GM12878 (cell line): ENCODE results near the gene FUT6. TPM values are rescaled to one million over a fixed set of nuclear protein-coding genes. Genes with fewer than 3 reads are reported as not detected.

Experiments used
- ATAC-seq: fragments of 200-7000 bp; cut with Tn5 transposase; 3 replicates; pipeline ENCODE4 v1.9.1; 2020; ENCODE audit warnings: mild to moderate bottlenecking, moderate library complexity
- BruUV-seq: library from RNA; stranded (reverse); fragments of 400-500 nt; replicated peaks from 2 replicates; lab custom pipeline; 2021; lab: Mats Ljungman, UMichigan
- CTCF ChIA-PET: fragments of 300-600 bp; sonication (Branson Sonifier 250); formaldehyde crosslinking; extraction: SDS; loops from one replicate; lab custom pipeline; 2021; ENCODE audit warnings: inconsistent platforms; lab: Yijun Ruan, JAX
- POLR2A ChIA-PET: fragments of 350-600 bp; formaldehyde crosslinking; extraction: SDS; loops from one replicate; lab custom pipeline; 2021; ENCODE audit warnings: inconsistent platforms; lab: Charles Lee
- RAD21 ChIA-PET: fragments of 300-600 bp; sonication (Branson Sonifier 250); formaldehyde crosslinking; loops from one replicate; lab custom pipeline; 2023; ENCODE audit warnings: antibody characterized with exemption; ENCODE audit not compliant: unreplicated experiment; lab: Charles Lee
- SMC1A ChIA-PET: fragments of 300-600 bp; sonication (Branson Sonifier 250); formaldehyde crosslinking; loops from one replicate; lab custom pipeline; 2023; ENCODE audit not compliant: unreplicated experiment, uncharacterized antibody; lab: Charles Lee
- DNase-seq: peaks from one replicate; pipeline ENCODE4 v3.0.0-alpha.2; 2011; ENCODE audit warnings: low read depth, low spot score
- FAIRE-seq: peaks from 3 replicates; lab custom pipeline; 2011; peaks lifted over from hg19 to GRCh38; lab: Jason Lieb, UNC
- H2AFZ ChIP-seq: 2 replicates; pipeline ENCODE4 v1.6.0; 2011; ENCODE audit warnings: low read depth, low read length, control low read depth; ENCODE audit not compliant: control insufficient read depth
- H3K27ac ChIP-seq: 2 replicates; pipeline ENCODE4 v1.5.1; 2011; ENCODE audit warnings: control low read depth; ENCODE audit not compliant: control insufficient read depth, insufficient read depth
- H3K27me3 ChIP-seq, 2 experiments: replicated peaks in 1 of 2; 2 replicates each; pipeline versions ENCODE4 v1.6.0 to v1.6.1; 2011; ENCODE audit warnings: low read length in 1 of 2; ENCODE audit not compliant: control insufficient read depth in 2 of 2, insufficient read depth in 2 of 2
- H3K36me3 ChIP-seq, 2 experiments: 2 replicates each; pipeline ENCODE4 v1.5.1; 2011; ENCODE audit warnings: low read length in 1 of 2; ENCODE audit not compliant: control insufficient read depth in 2 of 2, insufficient read depth in 2 of 2
- H3K4me1 ChIP-seq: 2 replicates; pipeline ENCODE4 v1.6.1; 2011; ENCODE audit warnings: mild to moderate bottlenecking, low read length, moderate library complexity, mixed read lengths; ENCODE audit not compliant: control insufficient read depth, insufficient read depth
- H3K4me2 ChIP-seq: 2 replicates; pipeline ENCODE4 v1.6.0; 2011; ENCODE audit warnings: control low read depth; ENCODE audit not compliant: control insufficient read depth, insufficient read depth
- H3K4me3 ChIP-seq: fragments of 200-600 bp; sonication (generic); 2 replicates; pipeline ENCODE4 v1.5.1; 2016
- H3K79me2 ChIP-seq: 2 replicates; pipeline ENCODE4 v1.6.0; 2011; ENCODE audit warnings: low read length; ENCODE audit not compliant: control insufficient read depth, insufficient read depth
- H3K9ac ChIP-seq: 2 replicates; pipeline ENCODE4 v1.8.0; 2011; ENCODE audit warnings: low read length, control low read depth, mixed read lengths; ENCODE audit not compliant: control insufficient read depth, insufficient read depth
- H3K9me3 ChIP-seq: replicated peaks from 3 replicates; pipeline ENCODE4 v1.5.1; 2011; ENCODE audit warnings: mild to moderate bottlenecking, low read length; ENCODE audit not compliant: control insufficient read depth, insufficient read depth
- H4K20me1 ChIP-seq: 2 replicates; pipeline ENCODE4 v1.6.0; 2011; ENCODE audit not compliant: control insufficient read depth, insufficient read depth
- YBX1 ChIP-seq: fragments of 450-650 bp; IDR thresholded peaks from 2 replicates; pipeline ENCODE4 v1.6.1; 2016; ENCODE audit warnings: antibody characterized with exemption
- WGBS: methylation state at CpG from one replicate; pipeline ENCODE4 v1.1.6; 2016; ENCODE audit warnings: low lambda C conversion rate; ENCODE audit not compliant: insufficient replicate concordance, insufficient coverage; ENCODE audit errors: missing lambda C conversion rate; 5-methylcytosine and 5-hydroxymethylcytosine counted together
- in situ Hi-C: fragments of 300-500 bp; cut with MboI; formaldehyde crosslinking; loops from 9 replicates; pipeline ENCODE4 v1.14.3; 2018; ENCODE audit warnings: mixed read lengths
- intact Hi-C: fragments of 100-400 bp; cut with micrococcal nuclease; formaldehyde crosslinking; loops from one replicate; pipeline ENCODE4 v1.14.2; 2022; ENCODE audit not compliant: unreplicated experiment
- polyA plus RNA-seq, 11 experiments: library from polyadenylated mRNA; depleted of rRNA in 4 of 11; unstranded in 6 of 11; stranded (reverse) in 5 of 11; fragments of >200 nt; fragmentation: Nextera tagmentation in 4 of 11; fragmentation: Illumina TruSeq in 1 of 11; extraction: Ambion mirVana in 4 of 11; extraction: Trizol in 1 of 11; gene quantifications; 1 replicate in 1 of 11; 2 replicates in 10 of 11; pipeline versions ENCODE4 v1.2.1 to v1.2.3, GENCODE V29; 2011 to 2016; ENCODE audit warnings: inconsistent platforms in 2 of 11, missing spikeins in 2 of 11, low read depth in 1 of 11
- total RNA-seq, 4 experiments: library from RNA; depleted of rRNA in 3 of 4; stranded (reverse); fragments of >200 nt in 3 of 4; fragmentation: Illumina TruSeq in 1 of 4; extraction: Trizol in 1 of 4; gene quantifications; 2 replicates each; pipeline versions ENCODE4 v1.2.1 to v1.2.3, GENCODE V29; 2013 to 2021
- TF ChIP-seq, protein P1 (sequence below), 3 experiments: IDR thresholded peaks in 2 of 3; conservative IDR thresholded peaks in 1 of 3; 2 replicates each; pipeline ENCODE4 v1.5.1; 2011; ENCODE audit warnings: low read depth in 3 of 3, low read length in 3 of 3, mild to moderate bottlenecking in 3 of 3, control low read depth in 2 of 3, moderate library complexity in 2 of 3, inconsistent platforms in 1 of 3, mixed read lengths in 1 of 3; ENCODE audit not compliant: control insufficient read depth in 2 of 3, insufficient read depth in 1 of 3; ENCODE audit errors: extremely low read depth in 1 of 3

FUT6 gene
- total and polyA plus RNA-seq, 10 of the 15 experiments (the other 5 are each of a cell fraction or from before 2014, with no cell fraction given), result not detected

DNA sequence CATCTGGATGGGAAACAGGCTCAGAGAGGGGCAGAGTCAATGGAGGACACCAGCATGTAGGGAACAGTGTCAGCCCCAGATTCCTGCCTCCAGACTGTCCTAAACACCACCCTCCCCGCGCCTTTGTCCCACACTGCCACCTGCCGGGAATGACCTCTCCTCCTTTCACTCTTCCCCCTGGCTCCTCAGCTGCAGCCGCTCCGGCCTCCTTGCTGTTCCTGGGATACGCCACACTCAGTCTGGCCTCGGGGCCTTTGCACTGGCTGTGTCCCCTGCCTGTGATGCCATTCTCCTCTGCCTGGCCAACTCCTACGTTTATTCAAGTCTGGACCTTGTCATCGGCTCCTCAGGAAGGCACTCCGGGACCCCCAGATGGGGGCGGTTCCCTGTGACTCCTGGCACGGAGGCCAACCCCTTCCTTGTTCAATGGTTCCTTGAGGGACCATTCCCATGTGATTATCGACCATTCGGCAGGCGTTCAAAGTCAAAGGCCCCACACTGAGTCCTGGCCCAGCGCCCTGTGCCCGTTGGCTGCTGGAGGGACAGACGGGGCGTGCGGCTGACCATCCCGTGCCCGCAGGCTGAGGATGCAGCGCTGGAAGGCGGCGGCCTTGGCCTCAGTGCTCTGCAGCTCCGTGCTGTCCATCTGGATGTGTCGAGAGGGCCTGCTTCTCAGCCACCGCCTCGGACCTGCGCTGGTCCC lies 15.8 kb downstream of the FUT6 start:
- ChIA-PET SMC1A (interaction anchor here (1.0 kb wide), 1 partner anchor 20 kb away, joined by 6 read pairs; no protein-coding TSS in a partner anchor), CTCF (interaction anchor here (1.1 kb wide), 1 partner anchor 20 kb away, joined by 7 read pairs; no protein-coding TSS in a partner anchor), POLR2A (no interaction called here), RAD21 (no interaction called here)
- Histone ChIP-seq H3K36me3 (no peaks in the 10 kb centered on the region), H4K20me1 (no peaks in the 10 kb centered on the region), H2AFZ (no peak overlapping the region), H3K9ac (no peak overlapping the region), H3K27me3 (peaks cover 0 to 4% of the 10 kb centered on the region in 2 experiments; a peak in 2 of 4 replicates), H3K79me2 (no peaks in the 10 kb centered on the region), H3K4me1 (peaks cover 16% of the 10 kb centered on the region), H3K9me3 (no peaks in the 10 kb centered on the region), H3K4me2 (no peak overlapping the region), H3K4me3 (no peak overlapping the region), H3K27ac (no peak overlapping the region)
- no TSS peak for BruUV-seq
- TF ChIP-seq, protein P1, sequence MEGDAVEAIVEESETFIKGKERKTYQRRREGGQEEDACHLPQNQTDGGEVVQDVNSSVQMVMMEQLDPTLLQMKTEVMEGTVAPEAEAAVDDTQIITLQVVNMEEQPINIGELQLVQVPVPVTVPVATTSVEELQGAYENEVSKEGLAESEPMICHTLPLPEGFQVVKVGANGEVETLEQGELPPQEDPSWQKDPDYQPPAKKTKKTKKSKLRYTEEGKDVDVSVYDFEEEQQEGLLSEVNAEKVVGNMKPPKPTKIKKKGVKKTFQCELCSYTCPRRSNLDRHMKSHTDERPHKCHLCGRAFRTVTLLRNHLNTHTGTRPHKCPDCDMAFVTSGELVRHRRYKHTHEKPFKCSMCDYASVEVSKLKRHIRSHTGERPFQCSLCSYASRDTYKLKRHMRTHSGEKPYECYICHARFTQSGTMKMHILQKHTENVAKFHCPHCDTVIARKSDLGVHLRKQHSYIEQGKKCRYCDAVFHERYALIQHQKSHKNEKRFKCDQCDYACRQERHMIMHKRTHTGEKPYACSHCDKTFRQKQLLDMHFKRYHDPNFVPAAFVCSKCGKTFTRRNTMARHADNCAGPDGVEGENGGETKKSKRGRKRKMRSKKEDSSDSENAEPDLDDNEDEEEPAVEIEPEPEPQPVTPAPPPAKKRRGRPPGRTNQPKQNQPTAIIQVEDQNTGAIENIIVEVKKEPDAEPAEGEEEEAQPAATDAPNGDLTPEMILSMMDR (IDR thresholded peaks at IDR 0.05 in 2 of 3, conservative IDR thresholded peaks at IDR 0.05 in 1 of 3; ENCODE audit: control insufficient read depth in 2 of 3, extremely low read depth in 1 of 3, insufficient read depth in 1 of 3, low read depth in 3 of 3, low read length in 3 of 3), result peak in 2 of 3 experiments; percentile 13 to 18; a peak in 2 of 6 replicates
- TF ChIP-seq YBX1, result no peak
- FAIRE-seq, result no peak
- in situ Hi-C loops (no loop called here), intact Hi-C loops (no loop called here)
- no peak for DNase-seq
- ATAC-seq, result no peak
- 70% methylated on average over 29 of the region's 30 CpGs for WGBS
